Neural cell (in vitro differentiated cells): Measurements from ENCODE around the gene NUBPL.

Source experiments
- EP300 ChIP-seq: fragments of 450-650 bp; conservative IDR thresholded peaks from 2 replicates; pipeline ENCODE4 v1.6.1; 2014; ENCODE audit warnings: antibody characterized with exemption, mild to moderate bottlenecking, moderate library complexity; ENCODE audit not compliant: poor library complexity, severe bottlenecking
- EZH2 ChIP-seq: fragments of 200-600, 300-800 bp; shearing (Covaris generic), sonication (generic); IDR thresholded peaks from 2 replicates; pipeline ENCODE4 v1.6.1; 2014; ENCODE audit warnings: antibody characterized with exemption, low read length, borderline replicate concordance, mild to moderate bottlenecking; ENCODE audit not compliant: insufficient read depth, poor library complexity, severe bottlenecking
- POLR2AphosphoS5 ChIP-seq: IDR thresholded peaks from 2 replicates; pipeline ENCODE4 v1.6.1; 2012
- SMC3 ChIP-seq: fragments of 450-650 bp; conservative IDR thresholded peaks from 2 replicates; pipeline ENCODE4 v1.6.1; 2014; ENCODE audit warnings: antibody characterized with exemption, mild to moderate bottlenecking, moderate library complexity; ENCODE audit not compliant: poor library complexity
- TAF1 ChIP-seq: IDR thresholded peaks from 2 replicates; pipeline ENCODE4 v1.6.1; 2012; ENCODE audit warnings: low read depth
- TF ChIP-seq, protein P1 (sequence below): fragments of 450-650 bp; IDR thresholded peaks from 2 replicates; pipeline ENCODE4 v1.5.1; 2014; ENCODE audit warnings: antibody characterized with exemption, mild to moderate bottlenecking, moderate library complexity; ENCODE audit not compliant: poor library complexity, severe bottlenecking
- TF ChIP-seq, protein P2 (sequence below): IDR thresholded peaks from 2 replicates; pipeline ENCODE4 v1.6.1; 2012; ENCODE audit warnings: borderline replicate concordance

DNA sequence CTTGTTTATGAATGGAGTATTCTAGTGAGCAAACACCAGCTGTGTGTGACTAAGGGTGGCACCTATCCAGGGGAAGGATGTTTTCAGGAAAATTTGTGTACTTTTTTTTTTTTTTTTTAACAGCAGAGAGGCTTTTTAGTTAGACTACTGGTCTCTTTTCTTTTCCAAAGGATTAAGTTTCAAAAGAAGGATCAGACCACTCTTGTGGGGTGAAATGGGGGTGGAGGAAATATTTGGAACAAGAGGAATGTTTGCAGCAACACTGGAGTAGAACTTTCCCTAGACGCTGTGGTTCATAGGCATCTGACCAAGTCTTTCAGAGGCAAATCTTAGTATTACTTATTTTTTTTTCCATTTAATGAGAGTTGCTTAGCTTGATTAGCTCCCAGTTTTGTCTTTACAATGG lies 21.1 kb downstream of the NUBPL start:
- TF ChIP-seq, protein P1, sequence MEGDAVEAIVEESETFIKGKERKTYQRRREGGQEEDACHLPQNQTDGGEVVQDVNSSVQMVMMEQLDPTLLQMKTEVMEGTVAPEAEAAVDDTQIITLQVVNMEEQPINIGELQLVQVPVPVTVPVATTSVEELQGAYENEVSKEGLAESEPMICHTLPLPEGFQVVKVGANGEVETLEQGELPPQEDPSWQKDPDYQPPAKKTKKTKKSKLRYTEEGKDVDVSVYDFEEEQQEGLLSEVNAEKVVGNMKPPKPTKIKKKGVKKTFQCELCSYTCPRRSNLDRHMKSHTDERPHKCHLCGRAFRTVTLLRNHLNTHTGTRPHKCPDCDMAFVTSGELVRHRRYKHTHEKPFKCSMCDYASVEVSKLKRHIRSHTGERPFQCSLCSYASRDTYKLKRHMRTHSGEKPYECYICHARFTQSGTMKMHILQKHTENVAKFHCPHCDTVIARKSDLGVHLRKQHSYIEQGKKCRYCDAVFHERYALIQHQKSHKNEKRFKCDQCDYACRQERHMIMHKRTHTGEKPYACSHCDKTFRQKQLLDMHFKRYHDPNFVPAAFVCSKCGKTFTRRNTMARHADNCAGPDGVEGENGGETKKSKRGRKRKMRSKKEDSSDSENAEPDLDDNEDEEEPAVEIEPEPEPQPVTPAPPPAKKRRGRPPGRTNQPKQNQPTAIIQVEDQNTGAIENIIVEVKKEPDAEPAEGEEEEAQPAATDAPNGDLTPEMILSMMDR, result no peak
- TF ChIP-seq TAF1 (no peak), EZH2 (no peak), POLR2AphosphoS5 (no peak), SMC3 (no peak), EP300 (no peak)
- TF ChIP-seq, protein P2, sequence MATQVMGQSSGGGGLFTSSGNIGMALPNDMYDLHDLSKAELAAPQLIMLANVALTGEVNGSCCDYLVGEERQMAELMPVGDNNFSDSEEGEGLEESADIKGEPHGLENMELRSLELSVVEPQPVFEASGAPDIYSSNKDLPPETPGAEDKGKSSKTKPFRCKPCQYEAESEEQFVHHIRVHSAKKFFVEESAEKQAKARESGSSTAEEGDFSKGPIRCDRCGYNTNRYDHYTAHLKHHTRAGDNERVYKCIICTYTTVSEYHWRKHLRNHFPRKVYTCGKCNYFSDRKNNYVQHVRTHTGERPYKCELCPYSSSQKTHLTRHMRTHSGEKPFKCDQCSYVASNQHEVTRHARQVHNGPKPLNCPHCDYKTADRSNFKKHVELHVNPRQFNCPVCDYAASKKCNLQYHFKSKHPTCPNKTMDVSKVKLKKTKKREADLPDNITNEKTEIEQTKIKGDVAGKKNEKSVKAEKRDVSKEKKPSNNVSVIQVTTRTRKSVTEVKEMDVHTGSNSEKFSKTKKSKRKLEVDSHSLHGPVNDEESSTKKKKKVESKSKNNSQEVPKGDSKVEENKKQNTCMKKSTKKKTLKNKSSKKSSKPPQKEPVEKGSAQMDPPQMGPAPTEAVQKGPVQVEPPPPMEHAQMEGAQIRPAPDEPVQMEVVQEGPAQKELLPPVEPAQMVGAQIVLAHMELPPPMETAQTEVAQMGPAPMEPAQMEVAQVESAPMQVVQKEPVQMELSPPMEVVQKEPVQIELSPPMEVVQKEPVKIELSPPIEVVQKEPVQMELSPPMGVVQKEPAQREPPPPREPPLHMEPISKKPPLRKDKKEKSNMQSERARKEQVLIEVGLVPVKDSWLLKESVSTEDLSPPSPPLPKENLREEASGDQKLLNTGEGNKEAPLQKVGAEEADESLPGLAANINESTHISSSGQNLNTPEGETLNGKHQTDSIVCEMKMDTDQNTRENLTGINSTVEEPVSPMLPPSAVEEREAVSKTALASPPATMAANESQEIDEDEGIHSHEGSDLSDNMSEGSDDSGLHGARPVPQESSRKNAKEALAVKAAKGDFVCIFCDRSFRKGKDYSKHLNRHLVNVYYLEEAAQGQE, result no peak
